Body of pancreas (tissue), 4 donors: ENCODE results near the gene TRPM6.

Experiments used
- CTCF ChIP-seq, 7 experiments: fragments of 450-650 bp in 4 of 7; fragments of 200-600 bp in 3 of 7; sonication (generic) in 3 of 7; IDR thresholded peaks; one replicate each; pipeline ENCODE4 v1.5.1; 2016 to 2019; ENCODE audit warnings: antibody characterized with exemption in 7 of 7
- POLR2A ChIP-seq, 3 donors: fragments of 450-650 bp; IDR thresholded peaks; one replicate each; pipeline ENCODE4 v1.6.1; 2016; ENCODE audit warnings: antibody characterized with exemption in 3 of 3, mild to moderate bottlenecking in 2 of 3

GRCh38 chr9:74908665-74909064 lies 20.9 kb upstream of the TRPM6 start:
- TF ChIP-seq CTCF (IDR thresholded peaks at IDR 0.05) (no peak), POLR2A (IDR thresholded peaks at IDR 0.05) (no peak)
